Stimulated activated CD8-positive, alpha-beta memory T cell treated with anti-CD3 and anti-CD28 coated beads, Interleukin-15, amount 100 ng/mL, for 24 hours (primary cell): ENCODE data around the gene USP49.

ENCODE experiments used
- DNase-seq: peaks from one replicate; pipeline ENCODE4 v3.0.0-alpha.2; 2020; ENCODE audit warnings: low read depth

USP49 gene

DNA sequence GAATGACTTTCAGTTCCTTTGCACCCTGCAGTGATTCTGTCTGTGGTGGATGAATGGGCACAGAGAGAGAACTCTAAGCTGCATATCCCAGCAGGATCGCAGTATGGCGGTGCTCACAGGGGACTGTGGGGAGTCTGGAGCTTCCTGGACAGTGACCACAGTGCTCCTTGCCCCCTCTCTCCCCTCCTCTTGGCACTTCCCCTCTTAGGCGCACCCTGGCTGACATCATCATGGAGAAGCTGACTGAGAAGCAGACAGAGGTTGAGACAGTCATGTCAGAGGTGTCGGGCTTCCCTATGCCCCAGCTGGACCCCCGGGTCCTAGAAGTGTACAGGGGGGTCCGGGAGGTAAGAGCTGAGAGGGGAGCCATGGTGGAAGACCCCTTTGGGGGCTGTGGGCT, 34.7 kb upstream of the USP49 start:
- no peak for DNase-seq

- no peak for DNase-seq
Measured at GRCh38 chr6:41927253-41927652, 32.1 kb upstream of the USP49 start.

DNA sequence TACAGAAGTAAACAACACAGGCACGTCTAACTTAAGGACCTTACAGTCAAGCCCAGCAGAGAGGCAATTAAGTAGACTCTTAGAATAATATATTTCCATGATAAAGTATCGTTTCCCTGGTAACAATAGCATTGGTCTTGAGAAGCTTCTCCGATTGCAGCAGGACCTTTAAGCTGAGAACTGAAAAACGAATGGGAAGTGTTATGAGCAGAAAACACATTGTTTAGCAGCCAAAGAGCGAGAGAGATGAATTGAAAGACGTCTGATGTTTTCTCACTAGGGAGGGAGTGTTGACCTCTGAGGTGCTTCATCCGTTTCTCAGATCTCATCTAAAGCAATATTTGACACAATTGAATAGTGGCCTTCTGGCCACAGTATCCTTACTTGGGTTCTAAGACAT, 27.0 kb upstream of the USP49 start:
- no peak for DNase-seq

DNA sequence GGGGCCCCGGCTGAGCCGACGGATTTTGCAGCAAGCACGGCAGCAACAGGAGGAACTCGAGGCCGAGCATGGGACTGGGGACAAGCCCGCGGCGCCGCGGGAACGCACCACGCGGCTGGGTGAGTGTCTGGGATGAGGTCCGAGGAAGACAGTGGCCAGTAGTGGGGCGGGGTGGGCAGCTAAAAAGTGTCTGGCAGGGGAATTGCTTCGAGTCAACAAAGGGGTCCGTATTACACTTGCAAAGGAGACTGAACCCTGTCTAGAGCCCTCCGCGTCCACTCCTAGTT, 26.5 kb upstream of the USP49 start:
- DNase-seq, result no peak

- DNase-seq, result peak; percentile 94
Measured at GRCh38 chr6:41920921-41921711, 25.9 kb upstream of the USP49 start, which contains the start of the genes BYSL and MED20. Gene BYSL (plus strand): TSS chr6:41921499. CDS start chr6:41921563, 64 bp downstream. Gene MED20 (minus strand): TSS chr6:41921139. CDS start chr6:41921018, 121 bp downstream.

GRCh38 chr6:41917528-41917927, 22.4 kb upstream of the USP49 start:
- DNase-seq, result no peak

- DNase-seq, result no peak
Measured at GRCh38 chr6:41914869-41915530, 19.8 kb upstream of the USP49 start.

GRCh38 chr6:41914343-41914742, 19.2 kb upstream of the USP49 start:
- DNase-seq, result no peak

GRCh38 chr6:41909727-41910126, 14.6 kb upstream of the USP49 start:
- DNase-seq, result no peak

DNA sequence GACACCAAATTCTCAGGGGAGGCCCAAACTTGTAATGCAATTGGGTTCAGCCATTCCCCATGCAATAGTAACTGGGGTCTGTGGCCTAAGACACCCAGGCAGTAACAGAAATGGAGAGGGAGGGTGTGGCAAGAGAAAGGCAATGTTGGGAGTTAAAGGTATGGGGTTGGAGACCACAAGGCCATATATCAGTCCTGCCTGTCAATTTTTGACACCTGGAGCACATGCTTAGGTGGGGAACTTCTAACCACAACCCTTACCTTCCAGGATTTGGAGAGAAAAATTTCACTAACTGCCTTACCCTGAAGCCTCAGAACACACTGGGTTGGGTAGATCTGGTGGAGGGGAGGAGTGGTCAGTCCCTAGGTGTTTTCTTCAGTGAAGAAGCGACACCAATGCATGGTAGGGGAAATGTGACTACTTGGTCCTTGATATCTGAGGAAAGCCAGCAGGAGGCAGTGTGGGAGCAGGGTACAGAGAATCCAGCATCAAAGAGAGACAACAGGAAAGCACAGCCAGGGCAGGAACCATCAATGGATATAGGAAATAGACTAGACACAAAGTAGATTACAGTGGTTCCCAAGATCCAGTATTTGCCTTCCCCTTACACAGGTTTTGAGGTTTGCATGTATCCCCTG, 6.8 kb upstream of the USP49 start:
- no peak for DNase-seq

DNA sequence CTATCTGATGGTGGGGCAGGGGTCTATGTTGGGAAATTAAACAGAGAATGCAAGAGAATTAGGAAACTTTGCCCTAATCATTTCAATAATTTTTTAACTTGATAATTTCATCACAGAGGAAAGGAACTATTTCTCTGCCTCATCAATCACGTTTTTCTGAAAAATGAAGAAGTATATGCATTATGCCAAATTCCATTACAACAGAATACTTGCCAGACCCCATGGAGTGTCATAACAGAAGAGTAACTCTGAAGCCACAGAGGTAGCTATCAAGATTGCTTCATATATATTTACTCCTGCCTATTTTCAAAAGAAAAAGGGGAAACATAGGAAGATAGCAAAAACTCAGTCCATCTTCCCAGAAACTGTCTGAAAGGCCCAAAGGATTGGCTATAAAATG, 5.7 kb upstream of the USP49 start:
- DNase-seq, result no peak

- DNase-seq, result no peak
Measured at GRCh38 chr6:41896281-41896680, 1.1 kb upstream of the USP49 start.

DNA sequence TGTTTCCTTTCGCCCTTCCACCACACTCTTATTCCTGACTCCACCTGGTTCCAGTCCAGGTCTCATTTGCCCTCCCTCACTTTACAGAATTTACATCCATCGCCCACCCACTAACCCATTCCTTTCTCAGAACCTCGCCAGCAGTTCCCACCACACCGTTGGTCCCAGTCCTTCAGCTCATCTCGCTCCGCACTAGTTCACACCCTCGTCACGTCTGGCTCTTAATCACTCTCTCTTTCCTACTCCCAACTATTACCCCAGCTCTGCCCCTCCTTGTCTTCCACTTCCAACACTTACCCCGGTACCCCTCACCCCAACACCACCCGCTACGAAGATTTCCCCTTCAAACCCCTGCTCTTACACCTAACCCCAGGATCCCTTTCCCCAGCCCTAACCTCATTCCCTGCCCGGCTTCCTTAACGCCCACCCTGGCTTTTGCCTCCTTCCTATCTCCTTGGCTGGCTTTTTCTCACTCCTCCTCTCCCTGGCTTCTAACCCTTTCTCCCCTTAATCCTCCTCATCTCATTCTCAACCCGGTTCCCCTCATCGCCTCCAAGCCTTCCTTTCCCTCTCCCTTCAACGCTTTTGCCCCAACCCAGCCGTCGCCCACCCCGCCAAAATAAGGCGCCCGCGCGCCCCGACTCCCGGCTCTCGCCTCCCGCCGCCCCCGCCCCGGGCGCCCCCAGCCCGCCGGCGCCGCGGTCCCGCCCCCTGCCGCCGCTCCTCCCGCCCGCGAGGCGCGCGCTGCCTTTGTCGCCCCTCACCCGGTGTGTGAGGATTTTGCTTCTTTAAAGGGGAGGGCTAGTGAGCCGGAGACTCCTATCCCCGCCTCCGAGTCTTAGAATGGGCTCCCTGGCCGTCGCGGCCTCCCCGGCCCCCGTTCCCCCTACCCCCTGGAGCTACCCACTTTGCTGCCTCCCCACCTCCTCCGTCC, 542 bp downstream of the USP49 start:
- no peak for DNase-seq

DNA sequence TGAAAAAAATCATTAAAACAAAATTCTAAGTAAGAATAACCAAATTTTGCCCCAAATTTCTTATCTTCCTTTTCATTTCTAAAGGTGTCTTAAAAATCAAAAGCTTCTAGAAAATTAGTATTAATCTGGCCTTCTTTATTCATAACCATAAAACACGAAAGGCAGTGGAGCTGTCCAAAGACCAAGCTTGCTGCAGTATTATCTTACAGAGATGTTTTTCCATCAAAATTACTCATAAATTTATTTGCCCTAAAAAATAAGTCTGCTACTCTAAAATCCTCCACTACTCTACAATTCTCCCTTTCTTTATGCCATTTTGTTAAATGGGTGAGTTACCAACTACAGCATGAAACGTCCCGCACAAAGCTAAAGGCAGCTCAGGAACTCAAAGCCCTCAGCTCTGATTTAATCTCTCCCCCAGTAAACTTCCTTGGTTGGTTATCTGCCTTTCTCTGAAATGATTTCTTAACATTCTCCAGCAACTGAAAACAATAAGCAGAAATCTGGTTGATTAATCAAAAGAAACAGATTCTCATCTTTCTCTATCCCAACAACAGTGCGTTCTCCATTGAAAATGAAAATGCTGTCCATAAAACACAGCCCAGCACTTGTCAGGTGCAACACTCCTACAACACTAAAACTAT, 2.1 kb downstream of the USP49 start:
- DNase-seq, result no peak

GRCh38 chr6:41887331-41887751, 7.8 kb downstream of the USP49 start:
- no peak for DNase-seq

- DNase-seq, result no peak
Measured at GRCh38 chr6:41885930-41886329, 9.2 kb downstream of the USP49 start.

- DNase-seq, result no peak
Measured at GRCh38 chr6:41884957-41885356, 10.2 kb downstream of the USP49 start.

GRCh38 chr6:41881506-41881905, 13.7 kb downstream of the USP49 start:
- DNase-seq, result no peak

DNA sequence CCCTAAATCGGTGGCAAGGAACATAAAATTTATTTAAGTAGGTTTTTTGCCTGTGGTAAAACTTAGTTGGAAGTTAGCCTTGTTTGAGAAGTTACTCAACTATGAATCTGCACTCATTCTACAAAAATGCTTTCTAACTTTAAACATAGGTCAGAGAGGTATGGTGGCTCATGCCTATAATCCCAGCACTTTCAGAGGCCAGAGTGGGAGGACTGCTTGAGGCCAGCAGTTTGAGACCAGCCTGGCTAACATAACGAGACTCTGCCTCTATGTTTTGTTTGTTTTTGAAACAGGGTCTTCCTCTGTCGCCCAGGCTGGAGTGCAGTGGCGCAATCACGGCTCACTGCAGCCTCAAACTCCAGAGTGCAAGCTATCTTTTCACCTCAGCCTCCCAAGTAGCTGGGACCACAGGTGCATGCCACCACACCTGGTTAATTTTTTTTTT, 16.2 kb downstream of the USP49 start:
- no peak for DNase-seq

DNA sequence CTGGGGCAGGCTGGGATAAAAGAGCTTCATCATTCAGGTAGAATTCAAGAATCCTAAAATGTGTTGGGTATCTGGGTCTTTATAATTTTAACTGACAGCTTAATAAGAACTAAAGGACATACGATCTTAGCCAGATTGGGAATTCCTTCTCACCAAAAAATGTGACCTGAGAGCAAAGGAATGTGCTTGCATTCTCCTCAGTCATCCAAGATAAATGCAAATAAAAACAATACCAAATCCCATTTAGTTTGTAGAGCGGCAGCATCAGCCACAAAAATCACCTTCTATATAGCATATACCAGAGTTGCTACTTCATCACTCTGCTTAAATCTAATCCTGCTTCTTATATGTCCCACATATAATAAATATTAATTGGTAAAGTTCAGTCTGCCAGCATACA, 16.9 kb downstream of the USP49 start:
- no peak for DNase-seq

DNA sequence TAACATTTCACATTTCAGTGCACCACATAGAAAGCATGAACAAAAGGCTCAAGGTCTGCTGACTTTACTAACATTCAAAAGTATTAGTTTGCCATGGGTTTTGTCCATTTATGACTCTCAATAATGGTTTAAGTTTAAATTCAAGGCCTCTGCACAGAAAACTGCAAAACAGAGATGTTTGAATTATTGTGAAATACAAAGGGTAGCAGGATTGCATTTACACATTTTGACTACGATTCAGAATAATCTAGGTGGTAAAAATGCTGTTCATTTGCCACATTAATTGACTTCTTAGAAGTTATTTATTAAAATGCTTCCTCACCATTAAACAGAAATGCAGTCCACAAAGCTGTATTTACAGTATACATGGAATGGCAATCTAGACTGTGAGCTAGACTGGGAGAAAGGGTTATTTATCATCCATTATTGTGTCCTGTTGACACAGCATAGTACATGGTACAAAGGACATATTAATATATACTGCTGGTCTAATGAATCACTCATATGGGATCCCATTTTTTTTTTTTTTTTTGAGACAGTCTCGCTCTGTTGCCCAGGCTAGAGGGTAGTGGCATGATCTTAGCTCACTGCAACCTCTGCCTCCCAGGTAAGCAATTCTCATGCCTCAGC, 18.0 kb downstream of the USP49 start:
- DNase-seq, result no peak
